CD4-positive, alpha-beta T cell treated with Interleukin-21 for 1 hour (primary cell): Measurements from ENCODE around the gene SYNPO2.
A peak's percentile ranks its signal among the peaks of the same experiment; 100 is the strongest.
"Not testable (repeated sequence)": the region's sequence is repeated elsewhere in the genome, so short reads cannot be mapped to it uniquely, and the experiment has no call there.

Source experiments
- DNase-seq: peaks from one replicate; pipeline ENCODE4 v3.0.0-alpha.2; 2020

SYNPO2 gene

GRCh38 chr4:118981171-118981838 lies 92.7 kb downstream of the SYNPO2 start:
- DNase-seq: no peak

GRCh38 chr4:118981839-118982381 lies 93.3 kb downstream of the SYNPO2 start:
- peak; percentile 60 for DNase-seq

GRCh38 chr4:118983293-118983692 lies 94.6 kb downstream of the SYNPO2 start:
- no peak for DNase-seq

GRCh38 chr4:118983831-118984230 lies 95.2 kb downstream of the SYNPO2 start:
- no peak for DNase-seq

GRCh38 chr4:118985170-118986000 lies 96.7 kb downstream of the SYNPO2 start:
- no peak for DNase-seq

GRCh38 chr4:118987959-118988634 lies 99.4 kb downstream of the SYNPO2 start:
- DNase-seq: no peak

GRCh38 chr4:118988635-118988972 lies 100.0 kb downstream of the SYNPO2 start:
- DNase-seq: no peak

- no peak for DNase-seq
Measured at GRCh38 chr4:118989098-118990080, 100.7 kb downstream of the SYNPO2 start.

- no peak for DNase-seq
Measured at GRCh38 chr4:118991686-118992085, 103.0 kb downstream of the SYNPO2 start.

GRCh38 chr4:118992149-118992548 lies 103.5 kb downstream of the SYNPO2 start:
- no peak for DNase-seq

GRCh38 chr4:118993333-118993732 lies 104.7 kb downstream of the SYNPO2 start:
- no peak for DNase-seq

- no peak for DNase-seq
Measured at GRCh38 chr4:118994030-118994429, 105.4 kb downstream of the SYNPO2 start.

GRCh38 chr4:118995693-118996391 lies 107.2 kb downstream of the SYNPO2 start:
- DNase-seq: no peak

GRCh38 chr4:118997601-118998000 lies 108.9 kb downstream of the SYNPO2 start:
- no peak for DNase-seq

- DNase-seq: no peak
Measured at GRCh38 chr4:118999919-119000318, 111.3 kb downstream of the SYNPO2 start.

- DNase-seq: no peak
Measured at GRCh38 chr4:119000400-119000799, 111.7 kb downstream of the SYNPO2 start.

GRCh38 chr4:119002476-119002875 lies 113.8 kb downstream of the SYNPO2 start:
- DNase-seq: no peak

- DNase-seq: peak; percentile 1
Measured at GRCh38 chr4:119003001-119003400, 114.3 kb downstream of the SYNPO2 start.

- DNase-seq: no peak
Measured at GRCh38 chr4:119005928-119006460, 117.3 kb downstream of the SYNPO2 start.

GRCh38 chr4:119008761-119009160 lies 120.1 kb downstream of the SYNPO2 start:
- DNase-seq: no peak

- not testable (repeated sequence) for DNase-seq
Measured at GRCh38 chr4:119010221-119010620, 121.6 kb downstream of the SYNPO2 start.
